GM18951 (cell line): Measurements from ENCODE around the gene TSPEAR.
"Not testable (repeated sequence)": the region's sequence is repeated elsewhere in the genome, so short reads cannot be mapped to it uniquely, and the experiment has no call there.

Experiments used
- POLR2A ChIP-seq: IDR thresholded peaks from 4 replicates; pipeline ENCODE4 v1.6.1; 2011; ENCODE audit warnings: mild to moderate bottlenecking; ENCODE audit not compliant: insufficient read length, insufficient read depth; ENCODE audit errors: extremely low read depth
- in situ Hi-C: fragments of 300-500 bp; cut with MboI; formaldehyde crosslinking; loops from one replicate; pipeline ENCODE4 v1.12.0; 2022; ENCODE audit warnings: low sequenced_read_pairs, mixed read lengths, inconsistent platforms; ENCODE audit not compliant: unreplicated experiment

The TSPEAR gene

GRCh38 chr21:44615911-44616590 is 95.3 kb downstream of the TSPEAR start:
- no peak for TF ChIP-seq POLR2A
- in situ Hi-C loops = no loop called here

- no peak for TF ChIP-seq POLR2A
- in situ Hi-C loops = no loop called here
Observed at GRCh38 chr21:44615466-44615865, 95.9 kb downstream of the TSPEAR start.

GRCh38 chr21:44614961-44615391 is 96.4 kb downstream of the TSPEAR start:
- in situ Hi-C loops = no loop called here
- no peak for TF ChIP-seq POLR2A

- no peak for TF ChIP-seq POLR2A
- in situ Hi-C loops = no loop called here
Observed at GRCh38 chr21:44614161-44614631, 97.2 kb downstream of the TSPEAR start.

- no peak for TF ChIP-seq POLR2A
- in situ Hi-C loops = no loop called here
Observed at GRCh38 chr21:44613386-44614155, 97.8 kb downstream of the TSPEAR start.

- in situ Hi-C loops = no loop called here
- TF ChIP-seq POLR2A = no peak
Observed at GRCh38 chr21:44612669-44613229, 98.6 kb downstream of the TSPEAR start.

- in situ Hi-C loops = no loop called here
- TF ChIP-seq POLR2A = no peak
Observed at GRCh38 chr21:44612029-44612486, 99.3 kb downstream of the TSPEAR start, which contains the start of gene KRTAP10-8. KRTAP10-8 (plus strand) TSS chr21:44612079; CDS start chr21:44612101, 22 bp downstream.

- TF ChIP-seq POLR2A = no peak
- in situ Hi-C loops = no loop called here
Observed at GRCh38 chr21:44611551-44611950, 99.8 kb downstream of the TSPEAR start.

GRCh38 chr21:44610157-44610843 is 101.1 kb downstream of the TSPEAR start:
- in situ Hi-C loops = not testable (repeated sequence)

GRCh38 chr21:44609193-44609592 is 102.2 kb downstream of the TSPEAR start:
- TF ChIP-seq POLR2A = no peak
- in situ Hi-C loops = no loop called here

GRCh38 chr21:44606495-44606894 is 104.9 kb downstream of the TSPEAR start:
- TF ChIP-seq POLR2A = no peak
- in situ Hi-C loops = no loop called here

- TF ChIP-seq POLR2A = no peak
- in situ Hi-C loops = no loop called here
Observed at GRCh38 chr21:44603911-44604310, 107.5 kb downstream of the TSPEAR start.
